Transverse colon (tissue), 4 donors: ENCODE data around the gene SLC30A7.

Experiments used
- EP300 ChIP-seq: sonication (generic); formaldehyde crosslinking; IDR thresholded peaks from one replicate; pipeline ENCODE4 v1.6.1; 2017; ENCODE audit warnings: antibody characterized with exemption, low read depth
- POLR2AphosphoS5 ChIP-seq, 3 donors: sonication (generic); formaldehyde crosslinking; IDR thresholded peaks; one replicate each; pipeline ENCODE4 v1.6.1; 2016; ENCODE audit warnings: antibody characterized with exemption in 3 of 3
- TF ChIP-seq, protein P1 (sequence below), 5 experiments: fragments of 200-600 bp in 3 of 5; fragments of 450-650 bp in 2 of 5; sonication (generic) in 3 of 5; IDR thresholded peaks; 1 replicate in 2 of 5; 2 replicates in 3 of 5; pipeline ENCODE4 v1.5.1; 2016 to 2017; ENCODE audit warnings: antibody characterized with exemption in 5 of 5, inconsistent platforms in 3 of 5, mild to moderate bottlenecking in 2 of 5, moderate library complexity in 1 of 5

DNA sequence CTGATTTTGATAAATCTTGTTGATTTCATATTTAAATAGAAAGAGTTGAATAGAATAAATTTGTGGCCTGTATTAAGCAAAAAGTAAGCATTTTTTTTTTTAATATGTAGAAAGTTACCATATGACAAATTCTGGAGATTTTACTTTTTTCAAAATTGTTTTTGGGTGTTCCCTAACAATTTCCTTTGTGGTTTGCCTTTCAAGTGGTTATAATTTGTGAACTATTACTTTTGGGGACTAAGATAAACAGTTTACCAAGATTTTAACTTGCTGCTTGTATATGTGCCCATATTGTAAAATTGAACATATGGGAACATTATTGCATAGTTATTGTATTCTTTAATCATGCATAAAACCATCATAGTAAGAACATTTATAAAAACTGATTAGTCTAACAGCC lies 34.6 kb downstream of the SLC30A7 start:
- no peak for TF ChIP-seq EP300
- TF ChIP-seq, protein P1, sequence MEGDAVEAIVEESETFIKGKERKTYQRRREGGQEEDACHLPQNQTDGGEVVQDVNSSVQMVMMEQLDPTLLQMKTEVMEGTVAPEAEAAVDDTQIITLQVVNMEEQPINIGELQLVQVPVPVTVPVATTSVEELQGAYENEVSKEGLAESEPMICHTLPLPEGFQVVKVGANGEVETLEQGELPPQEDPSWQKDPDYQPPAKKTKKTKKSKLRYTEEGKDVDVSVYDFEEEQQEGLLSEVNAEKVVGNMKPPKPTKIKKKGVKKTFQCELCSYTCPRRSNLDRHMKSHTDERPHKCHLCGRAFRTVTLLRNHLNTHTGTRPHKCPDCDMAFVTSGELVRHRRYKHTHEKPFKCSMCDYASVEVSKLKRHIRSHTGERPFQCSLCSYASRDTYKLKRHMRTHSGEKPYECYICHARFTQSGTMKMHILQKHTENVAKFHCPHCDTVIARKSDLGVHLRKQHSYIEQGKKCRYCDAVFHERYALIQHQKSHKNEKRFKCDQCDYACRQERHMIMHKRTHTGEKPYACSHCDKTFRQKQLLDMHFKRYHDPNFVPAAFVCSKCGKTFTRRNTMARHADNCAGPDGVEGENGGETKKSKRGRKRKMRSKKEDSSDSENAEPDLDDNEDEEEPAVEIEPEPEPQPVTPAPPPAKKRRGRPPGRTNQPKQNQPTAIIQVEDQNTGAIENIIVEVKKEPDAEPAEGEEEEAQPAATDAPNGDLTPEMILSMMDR (IDR thresholded peaks at IDR 0.05): no peak
- TF ChIP-seq POLR2AphosphoS5 (IDR thresholded peaks at IDR 0.05): no peak
